ENCODE data around the gene GBP6.

DNA sequence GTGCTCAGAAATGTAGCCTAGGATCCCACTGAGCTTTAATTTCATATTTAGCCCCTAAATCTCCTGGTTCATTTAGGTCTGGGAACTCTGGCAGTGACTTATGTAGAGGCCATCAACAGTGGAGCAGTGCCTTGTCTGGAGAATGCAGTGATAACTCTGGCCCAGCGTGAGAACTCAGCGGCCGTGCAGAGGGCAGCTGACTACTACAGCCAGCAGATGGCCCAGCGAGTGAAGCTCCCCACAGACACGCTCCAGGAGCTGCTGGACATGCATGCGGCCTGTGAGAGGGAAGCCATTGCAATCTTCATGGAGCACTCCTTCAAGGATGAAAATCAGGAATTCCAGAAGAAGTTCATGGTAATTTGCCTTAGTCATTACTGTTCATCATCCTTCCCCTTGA is 17.8 kb downstream of the GBP6 start:
- TF ChIP-seq, protein P1, sequence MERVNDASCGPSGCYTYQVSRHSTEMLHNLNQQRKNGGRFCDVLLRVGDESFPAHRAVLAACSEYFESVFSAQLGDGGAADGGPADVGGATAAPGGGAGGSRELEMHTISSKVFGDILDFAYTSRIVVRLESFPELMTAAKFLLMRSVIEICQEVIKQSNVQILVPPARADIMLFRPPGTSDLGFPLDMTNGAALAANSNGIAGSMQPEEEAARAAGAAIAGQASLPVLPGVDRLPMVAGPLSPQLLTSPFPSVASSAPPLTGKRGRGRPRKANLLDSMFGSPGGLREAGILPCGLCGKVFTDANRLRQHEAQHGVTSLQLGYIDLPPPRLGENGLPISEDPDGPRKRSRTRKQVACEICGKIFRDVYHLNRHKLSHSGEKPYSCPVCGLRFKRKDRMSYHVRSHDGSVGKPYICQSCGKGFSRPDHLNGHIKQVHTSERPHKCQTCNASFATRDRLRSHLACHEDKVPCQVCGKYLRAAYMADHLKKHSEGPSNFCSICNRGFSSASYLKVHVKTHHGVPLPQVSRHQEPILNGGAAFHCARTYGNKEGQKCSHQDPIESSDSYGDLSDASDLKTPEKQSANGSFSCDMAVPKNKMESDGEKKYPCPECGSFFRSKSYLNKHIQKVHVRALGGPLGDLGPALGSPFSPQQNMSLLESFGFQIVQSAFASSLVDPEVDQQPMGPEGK (CRISPR knock-in tag; IDR thresholded peaks at IDR 0.05; ENCODE audit: borderline replicate concordance) = no peak
- no peak for TF ChIP-seq ZFP30 (CRISPR knock-in tag; IDR thresholded peaks at IDR 0.05)
